HG02970 (cell line): ENCODE data around the gene PRCC.
"Not testable (repeated sequence)": the region's sequence is repeated elsewhere in the genome, so short reads cannot be mapped to it uniquely, and the experiment has no call there.

Experiments used
- ATAC-seq: cut with Tn5 transposase; IDR thresholded peaks from one replicate; pipeline ENCODE4 v1.9.1; 2021; ENCODE audit warnings: mild to moderate bottlenecking, moderate library complexity, moderate number of reproducible peaks; ENCODE audit not compliant: unreplicated experiment, low FRiP score

Gene PRCC

GRCh38 chr1:156760092-156760795 lies 7.1 kb upstream of the PRCC start:
- ATAC-seq: no peak

GRCh38 chr1:156760796-156761104 lies 6.6 kb upstream of the PRCC start:
- ATAC-seq: no peak

DNA sequence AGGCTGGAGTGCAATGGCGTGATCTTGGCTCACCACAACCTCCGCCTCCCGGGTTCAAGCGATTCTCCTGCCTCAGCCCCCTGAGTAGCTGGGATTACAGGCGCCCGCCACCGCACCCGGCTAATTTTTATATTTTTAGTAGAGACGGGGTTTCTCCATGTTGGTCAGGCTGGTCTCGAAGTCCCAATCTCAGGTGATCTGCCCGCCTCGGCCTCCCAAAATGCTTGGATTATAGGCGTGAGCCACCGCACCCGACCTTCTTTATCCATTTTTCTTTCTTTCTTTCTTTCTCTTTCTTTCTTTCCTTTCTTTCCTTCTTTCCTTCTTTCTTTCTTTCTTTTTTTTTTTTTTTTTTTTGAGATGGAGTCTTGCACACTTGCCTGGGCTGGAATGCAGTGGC lies 2.2 kb upstream of the PRCC start:
- not testable (repeated sequence) for ATAC-seq

DNA sequence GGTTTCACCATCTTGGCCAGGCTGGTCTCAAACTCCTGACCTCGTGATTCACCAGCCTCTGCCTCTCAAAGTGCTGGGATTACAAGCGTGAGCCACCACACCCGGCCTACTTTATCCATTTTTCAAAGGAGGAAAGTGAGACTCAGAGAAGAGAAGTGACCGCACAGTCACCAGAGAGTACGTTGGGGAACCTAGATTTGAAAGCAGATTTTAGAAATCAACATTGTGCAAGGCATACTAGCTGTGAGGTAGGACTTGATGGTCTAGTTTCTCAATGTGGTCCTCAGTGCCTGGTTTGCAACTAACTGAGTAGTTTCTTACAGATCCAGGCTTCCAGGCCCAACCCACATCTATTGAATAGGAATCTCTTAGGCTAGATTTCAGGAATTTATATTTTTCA lies 1.7 kb upstream of the PRCC start:
- no peak for ATAC-seq

GRCh38 chr1:156766298-156767100 lies 836 bp upstream of the PRCC start:
- ATAC-seq: no peak

- ATAC-seq: peak; percentile 4
Observed at GRCh38 chr1:156767879-156768604, 707 bp downstream of the PRCC start.

GRCh38 chr1:156768610-156769295 lies 1.4 kb downstream of the PRCC start:
- no peak for ATAC-seq

DNA sequence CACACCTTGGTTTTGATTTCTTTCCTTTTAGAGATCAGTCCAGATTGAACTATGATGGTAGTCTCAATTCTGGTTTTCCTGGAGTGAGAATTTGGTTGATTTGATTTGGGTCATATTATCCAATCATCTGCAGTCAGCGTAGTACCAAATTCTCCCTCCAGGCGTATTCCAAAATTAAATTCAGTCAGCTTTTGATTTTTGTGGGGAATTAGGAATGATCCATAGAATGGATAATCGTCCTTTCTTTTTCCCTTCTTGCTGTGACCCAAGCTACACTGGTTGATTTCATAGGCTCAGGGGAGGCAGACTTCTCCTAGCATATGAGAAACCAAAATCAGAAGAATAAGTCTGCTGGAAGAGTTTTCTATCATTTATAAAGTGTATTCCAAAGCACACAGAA lies 4.9 kb downstream of the PRCC start:
- ATAC-seq: no peak

DNA sequence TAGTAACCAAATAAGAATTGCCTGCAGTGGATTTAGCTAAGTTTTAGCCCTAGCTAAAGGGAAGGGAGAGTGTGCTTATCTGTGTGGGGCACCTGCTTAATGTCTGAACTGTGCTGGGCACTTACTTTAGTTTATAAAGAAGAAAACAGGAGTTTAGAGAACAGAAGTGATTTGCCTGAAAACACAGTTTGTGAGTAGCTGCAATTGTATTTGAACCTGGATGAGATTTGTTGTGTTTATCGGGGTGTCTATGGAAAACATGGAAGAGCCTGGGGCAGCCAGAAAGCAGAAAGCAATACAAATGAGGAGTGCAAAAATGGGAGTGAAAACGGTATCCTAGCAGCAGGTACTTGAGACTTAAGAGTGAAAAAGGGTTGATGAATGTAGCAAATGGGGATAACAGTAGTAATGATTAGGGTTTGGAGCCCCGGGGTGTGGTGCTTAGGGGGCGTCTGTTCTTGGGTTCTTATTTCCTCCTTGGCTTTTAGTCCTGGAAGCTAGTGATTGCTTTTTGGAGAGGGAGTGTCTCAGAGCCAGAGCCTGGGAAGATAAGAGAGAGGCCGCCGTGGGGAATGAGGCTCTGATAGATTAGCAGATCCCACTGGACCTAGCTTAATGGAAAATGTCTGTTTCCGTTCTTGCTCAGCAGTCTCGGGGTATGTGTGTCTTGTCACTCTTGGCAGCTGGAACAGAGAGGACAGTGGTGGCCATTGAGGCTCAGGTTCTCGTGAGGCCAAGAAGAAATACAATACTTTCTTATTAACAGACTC lies 5.6 kb downstream of the PRCC start:
- no peak for ATAC-seq

GRCh38 chr1:156773607-156774006 lies 6.3 kb downstream of the PRCC start:
- no peak for ATAC-seq

- no peak for ATAC-seq
Observed at GRCh38 chr1:156775799-156776198, 8.5 kb downstream of the PRCC start.

GRCh38 chr1:156776942-156777341 lies 9.6 kb downstream of the PRCC start:
- ATAC-seq: no peak

DNA sequence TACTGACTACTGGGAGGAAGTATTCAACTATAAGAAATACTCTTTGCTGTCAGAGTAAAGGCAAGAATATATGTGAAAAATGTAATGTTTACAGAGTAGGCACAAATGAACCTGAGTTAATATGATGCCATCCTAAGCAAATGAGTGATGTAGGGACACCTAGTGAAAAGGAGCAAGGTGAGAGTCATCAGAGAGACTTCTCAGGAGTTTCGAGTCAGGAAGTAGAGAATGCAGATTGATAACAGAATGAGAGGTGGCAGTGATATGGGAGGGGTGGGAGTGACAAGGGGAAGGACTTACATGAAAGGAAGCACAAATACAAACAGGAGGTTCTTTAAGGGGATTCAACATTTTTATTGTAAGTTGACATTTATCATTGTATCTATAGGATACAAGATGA lies 10.2 kb downstream of the PRCC start:
- ATAC-seq: no peak

DNA sequence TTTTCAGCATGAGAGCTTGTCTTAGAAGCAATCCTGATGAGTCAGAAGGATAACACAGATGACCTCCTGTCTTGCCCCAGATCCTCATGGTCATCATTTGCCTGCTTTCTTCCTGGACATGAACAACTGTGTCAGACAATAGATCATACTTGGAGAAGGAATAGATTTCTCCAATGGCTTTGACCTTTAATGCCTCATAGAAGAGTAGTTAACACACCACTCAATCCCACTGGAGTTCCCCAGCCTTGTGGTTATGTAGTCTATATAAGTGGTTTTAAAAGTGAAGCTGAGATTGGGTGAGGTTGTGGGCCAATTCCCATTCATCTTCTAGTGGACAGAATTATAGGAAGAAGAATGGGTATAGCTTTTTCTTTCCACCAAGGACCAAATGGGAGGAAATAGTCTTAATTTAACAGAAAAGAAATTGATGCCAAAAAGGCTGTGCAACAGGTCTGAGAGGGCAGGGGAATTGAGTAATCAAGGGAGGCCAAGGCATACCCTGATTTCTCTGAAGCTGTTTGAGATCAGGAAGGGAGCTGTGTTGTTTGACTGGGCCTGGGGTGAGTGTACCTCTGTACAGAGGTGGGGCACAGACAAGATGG lies 14.4 kb downstream of the PRCC start:
- no peak for ATAC-seq

DNA sequence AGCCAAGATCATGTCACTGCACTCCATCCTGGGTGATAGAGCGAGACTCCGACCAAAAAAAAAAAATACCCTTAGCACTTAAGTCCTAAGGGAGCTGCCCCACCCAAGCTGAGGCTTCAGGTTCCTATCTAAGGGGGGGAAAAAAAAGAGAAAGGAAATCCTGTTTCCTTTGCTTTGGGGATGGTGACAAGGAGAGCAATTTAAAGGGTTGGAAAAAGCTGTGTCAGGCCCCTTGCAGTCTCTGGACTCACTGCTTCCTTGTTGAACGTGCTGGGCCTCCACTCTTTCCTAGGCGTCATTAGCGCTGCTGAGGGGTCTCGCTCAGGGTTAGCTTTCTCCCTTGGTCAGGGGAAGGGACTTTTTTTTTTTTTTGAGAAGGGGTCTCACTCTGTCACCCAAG lies 18.1 kb downstream of the PRCC start:
- no peak for ATAC-seq

DNA sequence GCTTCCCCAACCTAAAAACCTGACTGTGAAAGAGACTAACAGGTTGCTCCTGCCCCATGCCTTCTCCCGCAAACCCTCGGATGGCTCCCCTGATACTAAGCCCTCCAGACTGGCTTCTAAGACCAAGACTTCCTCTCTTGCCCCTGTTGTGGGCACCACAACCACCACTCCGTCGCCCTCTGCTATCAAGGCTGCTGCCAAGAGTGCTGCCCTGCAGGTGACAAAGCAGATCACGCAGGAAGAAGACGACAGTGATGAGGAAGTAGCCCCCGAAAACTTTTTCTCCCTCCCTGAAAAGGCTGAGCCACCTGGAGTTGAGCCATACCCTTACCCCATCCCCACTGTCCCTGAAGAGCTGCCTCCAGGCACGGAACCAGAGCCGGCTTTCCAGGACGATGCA lies 19.3 kb downstream of the PRCC start:
- no peak for ATAC-seq

DNA sequence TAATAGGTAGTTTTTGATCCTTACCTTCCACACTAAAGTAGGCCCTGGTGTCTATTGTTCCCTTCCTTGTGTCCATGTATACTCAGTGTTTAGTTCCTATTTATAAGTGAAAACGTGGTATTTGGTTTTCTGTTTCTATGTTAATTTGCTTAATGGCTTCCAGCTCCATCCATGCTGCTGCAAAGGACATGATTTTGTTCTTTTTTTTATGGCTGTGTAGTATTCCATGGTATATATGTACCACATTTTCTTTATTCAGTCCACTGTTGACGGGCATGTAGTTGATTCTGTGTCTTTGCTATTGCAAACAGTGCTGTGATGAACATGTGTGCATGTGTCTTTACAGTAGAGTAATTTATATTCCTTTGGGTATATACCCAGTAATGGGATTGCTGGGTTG lies 20.8 kb downstream of the PRCC start:
- no peak for ATAC-seq

DNA sequence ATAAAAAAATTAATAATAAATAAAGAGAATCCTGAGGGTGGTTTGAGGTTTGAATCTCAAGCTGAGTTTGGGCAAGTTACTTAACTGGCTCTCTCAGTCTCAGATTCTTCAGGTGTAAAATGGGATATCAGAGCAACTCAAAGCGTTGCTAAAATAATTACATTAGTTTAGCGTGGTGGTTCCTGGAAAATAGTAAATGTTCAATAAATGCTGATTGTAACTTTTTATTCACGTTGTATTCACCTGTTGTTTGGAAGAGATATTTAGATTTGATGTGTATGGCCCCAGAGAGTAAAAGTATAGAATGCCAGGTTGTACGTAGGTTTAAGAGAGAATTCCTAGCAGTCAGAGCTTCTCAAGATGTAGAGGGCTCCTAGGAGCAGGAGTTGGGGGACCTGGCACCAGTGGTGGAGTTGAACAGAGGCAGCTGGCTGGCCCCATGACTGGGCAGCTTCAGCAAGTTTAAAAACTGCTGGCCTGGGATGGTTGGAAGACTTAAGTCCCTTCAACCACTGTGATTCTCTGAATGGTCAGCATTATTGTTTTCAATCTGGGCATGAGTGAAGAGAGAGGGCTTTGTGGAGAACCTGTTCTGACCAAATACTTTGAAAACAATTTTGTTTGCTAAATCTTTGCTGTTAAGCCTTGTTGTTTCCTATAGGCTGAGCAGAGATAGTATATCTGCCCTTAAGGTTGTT lies 22.4 kb downstream of the PRCC start:
- no peak for ATAC-seq
